Neutrophil (primary cell): ENCODE results near the gene PRR30.

Experiments
- H3K27ac ChIP-seq: fragments of 200-600 bp; sonication (generic); 2 replicates; pipeline ENCODE4 v1.5.1; 2016; ENCODE audit warnings: mild to moderate bottlenecking, moderate library complexity
- H3K27me3 ChIP-seq: fragments of 200-600 bp; sonication (generic); 2 replicates; pipeline ENCODE4 v1.6.0; 2016; ENCODE audit warnings: mild to moderate bottlenecking
- H3K36me3 ChIP-seq: fragments of 200-600 bp; sonication (generic); 2 replicates; pipeline ENCODE4 v1.5.1; 2017
- H3K4me1 ChIP-seq, 2 experiments: fragments of 200-600 bp in 1 of 2; sonication (generic) in 1 of 2; 1 replicate in 1 of 2; 2 replicates in 1 of 2; pipeline versions ENCODE4 v1.5.1 to v1.6.1; 2013 to 2016; ENCODE audit warnings: low read depth in 1 of 2, low read length in 1 of 2, mild to moderate bottlenecking in 1 of 2, moderate library complexity in 1 of 2; ENCODE audit not compliant: control insufficient read depth in 1 of 2, insufficient read depth in 1 of 2
- H3K4me3 ChIP-seq, 2 experiments: fragments of 200-600 bp in 1 of 2; sonication (generic) in 1 of 2; 1 replicate in 1 of 2; 2 replicates in 1 of 2; pipeline ENCODE4 v1.5.1; 2013 to 2016; ENCODE audit warnings: low read depth in 1 of 2, low read length in 1 of 2, mild to moderate bottlenecking in 1 of 2, moderate library complexity in 1 of 2
- H3K9me3 ChIP-seq: fragments of 200-600 bp; sonication (generic); 2 replicates; pipeline ENCODE4 v1.5.1; 2016
- CTCF ChIP-seq: fragments of 200-600 bp; sonication (generic); IDR thresholded peaks from 2 replicates; pipeline ENCODE4 v1.5.1; 2016; ENCODE audit warnings: antibody characterized with exemption

PRR30 gene

GRCh38 chr2:27152102-27152795 is 13.0 kb upstream of the PRR30 start:
- no peak for TF ChIP-seq CTCF
- H3K4me3 ChIP-seq: no peak overlapping the region

DNA sequence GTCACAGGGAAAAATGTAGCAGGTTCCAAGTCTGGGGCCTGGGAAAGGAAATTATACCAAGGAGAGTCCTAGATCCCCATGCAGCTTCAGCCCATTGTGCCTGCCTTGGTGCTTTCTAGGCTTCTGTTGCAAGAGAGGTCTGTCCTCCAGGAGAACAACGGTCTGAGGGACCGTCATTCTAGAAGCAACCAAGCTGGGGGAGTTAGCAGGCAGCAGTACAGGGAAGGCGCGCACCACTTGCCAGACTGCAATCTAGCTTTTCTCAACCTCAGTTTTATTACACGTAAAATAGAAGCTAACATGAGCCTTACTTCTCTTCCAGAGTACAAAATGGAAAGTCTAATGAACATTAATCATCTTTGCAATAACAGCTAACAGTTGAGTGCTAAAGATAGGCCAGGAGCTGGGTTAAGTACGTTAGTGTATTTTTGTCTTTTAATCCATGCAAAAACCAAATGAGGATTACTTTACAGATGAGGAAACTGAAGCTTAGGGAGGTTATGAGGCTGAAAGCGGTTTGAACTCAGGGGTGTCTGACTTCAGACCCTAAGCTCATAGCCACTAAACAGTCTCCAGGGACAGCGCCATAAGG is 11.5 kb upstream of the PRR30 start:
- Histone ChIP-seq H3K4me3 (no peak overlapping the region), H3K27me3 (no peaks in the 10 kb centered on the region), H3K4me1 (no peaks in the 10 kb centered on the region), H3K9me3 (no peaks in the 10 kb centered on the region), H3K36me3 (no peaks in the 10 kb centered on the region), H3K27ac (no peak overlapping the region)
- no peak for TF ChIP-seq CTCF

More at GRCh38 chr2:27152102-27152795, 13.0 kb upstream of the PRR30 start:
- H3K9me3 ChIP-seq: no peaks in the 10 kb centered on the region
- H3K27me3 ChIP-seq: no peaks in the 10 kb centered on the region
- H3K27ac ChIP-seq: no peak overlapping the region
- no peaks in the 10 kb centered on the region for H3K4me1 ChIP-seq
- no peaks in the 10 kb centered on the region for H3K36me3 ChIP-seq

GRCh38 chr2:27149570-27150405 is 10.6 kb upstream of the PRR30 start:
- TF ChIP-seq CTCF: no peak
- no peak overlapping the region for H3K4me3 ChIP-seq
- no peak overlapping the region for H3K27ac ChIP-seq
- peaks cover 4% of the 10 kb centered on the region for H3K27me3 ChIP-seq
- no peaks in the 10 kb centered on the region for H3K36me3 ChIP-seq
- H3K9me3 ChIP-seq: no peaks in the 10 kb centered on the region
- H3K4me1 ChIP-seq: no peaks in the 10 kb centered on the region

DNA sequence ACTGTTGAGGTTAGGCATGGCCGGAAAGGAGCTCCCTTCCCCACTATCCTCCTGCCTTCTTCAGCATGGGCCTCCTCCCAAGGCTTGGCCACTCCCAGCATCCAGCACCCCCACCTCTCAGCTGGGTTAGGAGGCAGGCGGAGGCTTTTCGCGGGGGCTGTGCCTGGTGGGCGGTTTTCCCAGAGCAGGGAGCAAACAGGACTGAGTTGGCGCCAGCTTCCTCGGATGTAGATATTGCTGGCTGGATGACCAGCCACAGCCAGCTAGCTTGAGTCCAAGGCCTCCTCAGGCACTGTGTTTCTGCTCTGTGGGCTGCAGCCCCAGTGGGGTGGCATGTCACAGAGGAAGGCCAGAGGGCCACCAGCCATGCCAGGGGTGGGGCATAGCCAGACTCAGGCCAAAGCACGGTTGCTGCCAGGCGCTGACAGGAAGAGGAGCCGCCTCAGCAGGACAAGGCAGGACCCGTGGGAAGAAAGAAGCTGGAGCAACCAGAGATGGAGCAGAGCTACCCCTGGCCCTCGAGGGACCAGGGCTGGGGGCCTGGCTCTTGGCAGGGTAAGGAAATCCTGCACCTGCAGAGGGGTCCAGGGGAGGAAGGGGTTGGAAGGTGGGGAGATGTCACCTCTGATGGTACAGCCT is 9.7 kb upstream of the PRR30 start, which contains the start of gene TCF23:
TCF23 (plus strand) TSS at position 204 of the 639 bp plus-strand sequence; CDS start at position 334, 130 bp downstream.
- TF ChIP-seq CTCF: no peak

GRCh38 chr2:27147935-27148334 is 8.7 kb upstream of the PRR30 start:
- peaks cover 13% of the 10 kb centered on the region for H3K27me3 ChIP-seq
- TF ChIP-seq CTCF: no peak

More for the DNA sequence above, 9.7 kb upstream of the PRR30 start, which contains the start of gene TCF23:
- Histone ChIP-seq H3K4me3 (no peak within 1 kb of the TSS), H3K36me3 (no peaks in the 10 kb centered on the region), H3K27ac (no peak within 1 kb of the TSS), H3K4me1 (no peaks in the 10 kb centered on the region), H3K9me3 (no peaks in the 10 kb centered on the region), H3K27me3 (peaks cover 8% of the 10 kb centered on the region)

More at GRCh38 chr2:27147935-27148334, 8.7 kb upstream of the PRR30 start:
- H3K27ac ChIP-seq: no peak overlapping the region
- H3K9me3 ChIP-seq: no peaks in the 10 kb centered on the region
- H3K36me3 ChIP-seq: no peaks in the 10 kb centered on the region
- H3K4me3 ChIP-seq: no peak overlapping the region
- H3K4me1 ChIP-seq: no peaks in the 10 kb centered on the region
